ENCODE data around the gene IRGQ.
"Not testable (repeated sequence)": the region's sequence is repeated elsewhere in the genome, so short reads cannot be mapped to it uniquely, and the experiment has no call there.

IRGQ gene

GRCh38 chr19:43594710-43595604 is 977 bp downstream of the IRGQ start:
- peak overlapping the region; percentile 82 for H3K27ac ChIP-seq
- no peak for TF ChIP-seq ZFX (IDR thresholded peaks at IDR 0.05)
- TF ChIP-seq, protein P1, sequence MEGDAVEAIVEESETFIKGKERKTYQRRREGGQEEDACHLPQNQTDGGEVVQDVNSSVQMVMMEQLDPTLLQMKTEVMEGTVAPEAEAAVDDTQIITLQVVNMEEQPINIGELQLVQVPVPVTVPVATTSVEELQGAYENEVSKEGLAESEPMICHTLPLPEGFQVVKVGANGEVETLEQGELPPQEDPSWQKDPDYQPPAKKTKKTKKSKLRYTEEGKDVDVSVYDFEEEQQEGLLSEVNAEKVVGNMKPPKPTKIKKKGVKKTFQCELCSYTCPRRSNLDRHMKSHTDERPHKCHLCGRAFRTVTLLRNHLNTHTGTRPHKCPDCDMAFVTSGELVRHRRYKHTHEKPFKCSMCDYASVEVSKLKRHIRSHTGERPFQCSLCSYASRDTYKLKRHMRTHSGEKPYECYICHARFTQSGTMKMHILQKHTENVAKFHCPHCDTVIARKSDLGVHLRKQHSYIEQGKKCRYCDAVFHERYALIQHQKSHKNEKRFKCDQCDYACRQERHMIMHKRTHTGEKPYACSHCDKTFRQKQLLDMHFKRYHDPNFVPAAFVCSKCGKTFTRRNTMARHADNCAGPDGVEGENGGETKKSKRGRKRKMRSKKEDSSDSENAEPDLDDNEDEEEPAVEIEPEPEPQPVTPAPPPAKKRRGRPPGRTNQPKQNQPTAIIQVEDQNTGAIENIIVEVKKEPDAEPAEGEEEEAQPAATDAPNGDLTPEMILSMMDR (conservative IDR thresholded peaks at IDR 0.05), result peak; percentile 80

- TF ChIP-seq, protein P1 (conservative IDR thresholded peaks at IDR 0.05), result no peak
- no peak for TF ChIP-seq ZFX (IDR thresholded peaks at IDR 0.05)
- peak overlapping the region; percentile 82; the same call in 1 of the 2 replicates for H3K27ac ChIP-seq
These were observed 1.7 kb downstream of the IRGQ start for GRCh38 chr19:43594081-43594697.

DNA sequence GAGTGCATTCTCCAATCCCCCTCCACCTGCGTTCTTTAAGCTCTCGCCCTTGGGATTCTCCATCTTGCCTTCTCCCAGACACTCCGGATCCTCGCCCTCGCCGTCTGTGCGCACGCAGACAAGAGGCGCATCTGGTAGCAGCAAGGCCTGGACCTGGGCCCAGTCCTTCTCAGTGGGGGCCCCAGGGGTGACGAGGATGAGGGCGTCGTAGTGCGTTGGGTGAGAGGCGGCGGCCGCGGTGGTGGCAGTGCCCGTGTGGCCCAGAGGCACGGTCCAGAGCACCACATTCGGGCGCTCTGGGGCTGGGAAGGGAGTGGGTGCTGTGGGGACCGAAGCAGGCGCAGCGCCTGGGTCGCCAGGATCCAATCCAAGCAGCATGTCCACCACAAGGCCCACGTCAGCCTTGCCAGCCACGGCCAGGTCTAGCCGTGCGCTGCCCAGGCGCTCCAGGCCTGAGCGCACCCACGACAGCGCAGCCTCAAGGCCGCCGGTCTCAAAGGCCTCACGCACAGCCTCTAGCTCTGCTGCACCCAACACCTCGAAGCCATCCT is 3.1 kb downstream of the IRGQ start:
- TF ChIP-seq, protein P1 (conservative IDR thresholded peaks at IDR 0.05), result no peak
- no peak for TF ChIP-seq ZFX (IDR thresholded peaks at IDR 0.05)
- no peak overlapping the region for H3K27ac ChIP-seq

- TF ChIP-seq, protein P1 (conservative IDR thresholded peaks at IDR 0.05), result no peak
- TF ChIP-seq ZFX (IDR thresholded peaks at IDR 0.05), result no peak
These were observed 3.8 kb downstream of the IRGQ start for GRCh38 chr19:43591904-43592772.

GRCh38 chr19:43589678-43590077 is 6.3 kb downstream of the IRGQ start:
- TF ChIP-seq, protein P1 (conservative IDR thresholded peaks at IDR 0.05), result no peak
- TF ChIP-seq ZFX (IDR thresholded peaks at IDR 0.05), result no peak
- no peak overlapping the region for H3K27ac ChIP-seq

More at GRCh38 chr19:43591904-43592772, 3.8 kb downstream of the IRGQ start:
- H3K27ac ChIP-seq, result no peak overlapping the region

GRCh38 chr19:43589277-43589676 is 6.7 kb downstream of the IRGQ start:
- no peak for TF ChIP-seq ZFX (IDR thresholded peaks at IDR 0.05)
- TF ChIP-seq, protein P1 (conservative IDR thresholded peaks at IDR 0.05), result no peak
- no peak overlapping the region for H3K27ac ChIP-seq

DNA sequence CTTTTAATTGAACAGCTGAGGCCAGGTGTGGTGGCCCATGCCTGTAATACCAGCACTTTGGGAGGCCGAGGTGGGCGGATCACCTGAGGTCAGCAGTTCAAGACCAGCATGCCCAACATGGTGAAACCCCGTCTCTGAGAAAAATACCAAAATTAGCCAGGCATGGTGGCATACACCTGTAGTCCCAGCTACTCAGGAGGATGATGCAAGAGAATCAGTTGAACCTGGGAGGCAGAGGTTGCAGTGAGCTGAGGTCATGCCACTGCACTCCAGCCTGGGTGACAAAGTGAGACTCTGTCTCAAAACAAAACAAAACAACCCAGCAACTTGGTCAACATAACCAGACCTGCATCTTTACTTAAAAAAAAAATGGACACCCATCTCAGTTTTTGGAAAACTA is 8.9 kb downstream of the IRGQ start:
- not testable (repeated sequence) for H3K27ac ChIP-seq
